HCT116 (cell line): Measurements from ENCODE around the gene ZNF71. TPM values are rescaled to one million over a fixed set of nuclear protein-coding genes. Genes with fewer than 3 reads are reported as not detected.

Experiments
- ATAC-seq: fragments of 200-7000 bp; cut with Tn5 transposase; 2 replicates; pipeline ENCODE4 v1.9.1; 2020; ENCODE audit warnings: mild to moderate bottlenecking, moderate library complexity
- BruUV-seq: library from RNA; stranded (reverse); fragments of 400-500 nt; replicated peaks from 2 replicates; lab custom pipeline; 2021; lab: Mats Ljungman, UMichigan
- CTCF ChIA-PET: fragments of 300-600 bp; sonication (Branson Sonifier 250); formaldehyde crosslinking; loops from one replicate; lab custom pipeline; 2021; ENCODE audit warnings: antibody characterized with exemption; lab: Charles Lee
- POLR2A ChIA-PET: fragments of 300-600, 350-600 bp; sonication (Branson Sonifier 250); formaldehyde crosslinking; loops from one replicate; lab custom pipeline; 2021; ENCODE audit warnings: antibody characterized with exemption; lab: Charles Lee
- RAD21 ChIA-PET, 2 experiments: fragments of 300-600 bp; sonication (Branson Sonifier 250); formaldehyde crosslinking; loops; one replicate each; lab custom pipeline; 2023; ENCODE audit warnings: low total read pairs in 2 of 2; ENCODE audit not compliant: uncharacterized antibody in 2 of 2, unreplicated experiment in 2 of 2, low non-redundant PET in 1 of 2; lab: Charles Lee
- DNase-seq: peaks from one replicate; pipeline ENCODE4 v3.0.0-alpha.2; 2010; ENCODE audit warnings: low read depth, low spot score
- H2AFZ ChIP-seq: fragments of 200-600 bp; shearing (Covaris generic), sonication (generic); 2 replicates; pipeline ENCODE4 v1.6.1; 2017; ENCODE audit warnings: low read depth, mixed run types, mixed read lengths, antibody characterized with exemption, low read length; ENCODE audit not compliant: poor library complexity, severe bottlenecking
- H3K27ac ChIP-seq: 2 replicates; pipeline ENCODE4 v1.5.1; 2012; ENCODE audit warnings: low read depth, low read length
- H3K27me3 ChIP-seq: fragments of 200-600 bp; sonication (generic); 2 replicates; pipeline ENCODE4 v1.6.1; 2016; ENCODE audit warnings: mixed run types, low read length, mixed read lengths; ENCODE audit not compliant: insufficient read depth
- H3K36me3 ChIP-seq, 2 experiments: fragments of 200-500 bp in 1 of 2; fragments of 200-600 bp in 1 of 2; sonication (Bioruptor generic) in 1 of 2; sonication (generic) in 1 of 2; 2 replicates each; pipeline versions ENCODE4 v1.5.1 to v1.6.1; 2014 to 2016; ENCODE audit warnings: low read length in 2 of 2, inconsistent platforms in 1 of 2, mixed read lengths in 1 of 2, mixed run types in 1 of 2; ENCODE audit not compliant: insufficient read depth in 2 of 2, control insufficient read depth in 1 of 2
- H3K4me1 ChIP-seq, 2 experiments: fragments of 200-600 bp in 1 of 2; sonication (generic) in 1 of 2; 2 replicates each; pipeline versions ENCODE4 v1.5.1 to v1.6.1; 2012 to 2017; ENCODE audit warnings: low read length in 2 of 2, inconsistent platforms in 1 of 2, mild to moderate bottlenecking in 1 of 2, mixed read lengths in 1 of 2, mixed run types in 1 of 2, moderate library complexity in 1 of 2; ENCODE audit not compliant: insufficient read depth in 2 of 2, control insufficient read depth in 1 of 2
- H3K4me2 ChIP-seq: fragments of 200-600 bp; sonication (generic); 2 replicates; pipeline ENCODE4 v1.6.1; 2017; ENCODE audit warnings: mixed run types, low read length, mixed read lengths
- H3K4me3 ChIP-seq, 2 experiments: fragments of 200-600 bp in 1 of 2; sonication (generic) in 1 of 2; replicated peaks in 1 of 2; 2 replicates each; pipeline ENCODE4 v1.5.1; 2011 to 2016; ENCODE audit warnings: low read length in 2 of 2, control low read depth in 1 of 2, low read depth in 1 of 2, mild to moderate bottlenecking in 1 of 2, mixed read lengths in 1 of 2, mixed run types in 1 of 2
- H3K79me2 ChIP-seq: fragments of 200-600 bp; sonication (generic); 2 replicates; pipeline ENCODE4 v1.6.1; 2017; ENCODE audit warnings: mild to moderate bottlenecking, mixed run types, low read length, moderate library complexity, mixed read lengths; ENCODE audit not compliant: insufficient read depth
- H3K9ac ChIP-seq: fragments of 200-600 bp; sonication (generic); 2 replicates; pipeline ENCODE4 v1.6.1; 2016; ENCODE audit warnings: low read length, mixed read lengths
- H3K9me2 ChIP-seq: fragments of 200-600 bp; sonication (generic), shearing (Covaris generic); 2 replicates; pipeline ENCODE4 v1.6.1; 2017; ENCODE audit warnings: mixed run types, mild to moderate bottlenecking, moderate library complexity; ENCODE audit not compliant: insufficient read depth
- H3K9me3 ChIP-seq, 2 experiments: fragments of 200-500 bp in 1 of 2; fragments of 200-600 bp in 1 of 2; sonication (Bioruptor generic) in 1 of 2; sonication (generic) in 1 of 2; 2 replicates each; pipeline ENCODE4 v1.6.1; 2014 to 2017; ENCODE audit warnings: low read length in 2 of 2, mixed read lengths in 2 of 2, inconsistent platforms in 1 of 2, low read depth in 1 of 2, mild to moderate bottlenecking in 1 of 2, mixed run types in 1 of 2, moderate library complexity in 1 of 2; ENCODE audit not compliant: control insufficient read depth in 1 of 2, insufficient read depth in 1 of 2
- H4K20me1 ChIP-seq: fragments of 200-600 bp; sonication (generic), shearing (Covaris generic); 2 replicates; pipeline ENCODE4 v1.6.1; 2017; ENCODE audit warnings: mixed run types, mild to moderate bottlenecking, moderate library complexity; ENCODE audit not compliant: insufficient read depth
- CBX3 ChIP-seq: IDR thresholded peaks from 2 replicates; pipeline ENCODE4 v1.6.1; 2012; ENCODE audit warnings: low read depth
- CTCF ChIP-seq, 3 experiments: fragments of 200-600 bp in 1 of 3; sonication (generic) in 1 of 3; IDR thresholded peaks in 2 of 3; conservative IDR thresholded peaks in 1 of 3; 2 replicates each; pipeline ENCODE4 v1.5.1; 2012 to 2017; ENCODE audit warnings: low read depth in 2 of 3, low read length in 2 of 3, antibody characterized with exemption in 1 of 3, borderline replicate concordance in 1 of 3, control low read depth in 1 of 3, mild to moderate bottlenecking in 1 of 3, mixed read lengths in 1 of 3, mixed run types in 1 of 3, moderate library complexity in 1 of 3; ENCODE audit not compliant: insufficient read depth in 1 of 3
- ELF1 ChIP-seq: IDR thresholded peaks from 2 replicates; pipeline ENCODE4 v1.6.1; 2012; ENCODE audit warnings: low read depth, borderline replicate concordance
- FOSL1 ChIP-seq: IDR thresholded peaks from 2 replicates; pipeline ENCODE4 v1.6.1; 2012; ENCODE audit warnings: low read depth
- POLR2A ChIP-seq: IDR thresholded peaks from 2 replicates; pipeline ENCODE4 v1.7.0; 2011; ENCODE audit warnings: borderline replicate concordance; ENCODE audit not compliant: insufficient read depth, insufficient read length; ENCODE audit errors: extremely low read depth
- POLR2AphosphoS5 ChIP-seq: IDR thresholded peaks from 2 replicates; pipeline ENCODE4 v1.6.1; 2011; ENCODE audit warnings: mild to moderate bottlenecking, low read depth, low read length, moderate library complexity
- REST ChIP-seq: IDR thresholded peaks from 2 replicates; pipeline ENCODE4 v1.6.1; 2012; ENCODE audit warnings: low read depth
- SRF ChIP-seq: IDR thresholded peaks from 2 replicates; pipeline ENCODE4 v1.6.1; 2012; ENCODE audit warnings: low read depth
- TCF7L2 ChIP-seq: IDR thresholded peaks from 2 replicates; pipeline ENCODE4 v1.7.0; 2011; ENCODE audit warnings: borderline replicate concordance, inconsistent platforms; ENCODE audit not compliant: insufficient read depth, insufficient read length; ENCODE audit errors: extremely low read depth
- ZBTB33 ChIP-seq: IDR thresholded peaks from 2 replicates; pipeline ENCODE4 v1.6.1; 2011; ENCODE audit warnings: mild to moderate bottlenecking, low read length, moderate library complexity; ENCODE audit not compliant: insufficient replicate concordance; ENCODE audit errors: extremely low read depth
- ZNF274 ChIP-seq: fragments of 200-500 bp; sonication (Bioruptor generic); IDR thresholded peaks from 2 replicates; pipeline ENCODE4 v1.6.1; 2014; ENCODE audit warnings: mild to moderate bottlenecking, low read depth, low read length, inconsistent platforms
- intact Hi-C: fragments of 100-400 bp; cut with micrococcal nuclease; formaldehyde crosslinking; loops from 2 replicates; pipeline ENCODE4 v1.10.0; 2022
- total RNA-seq: library from RNA; stranded (reverse); gene quantifications from one replicate; pipeline ENCODE4 v1.2.1, GENCODE V29; 2021; ENCODE audit not compliant: unreplicated experiment

ZNF71 gene
- total RNA-seq, 1 experiment from 2014 or later, result not detected

DNA sequence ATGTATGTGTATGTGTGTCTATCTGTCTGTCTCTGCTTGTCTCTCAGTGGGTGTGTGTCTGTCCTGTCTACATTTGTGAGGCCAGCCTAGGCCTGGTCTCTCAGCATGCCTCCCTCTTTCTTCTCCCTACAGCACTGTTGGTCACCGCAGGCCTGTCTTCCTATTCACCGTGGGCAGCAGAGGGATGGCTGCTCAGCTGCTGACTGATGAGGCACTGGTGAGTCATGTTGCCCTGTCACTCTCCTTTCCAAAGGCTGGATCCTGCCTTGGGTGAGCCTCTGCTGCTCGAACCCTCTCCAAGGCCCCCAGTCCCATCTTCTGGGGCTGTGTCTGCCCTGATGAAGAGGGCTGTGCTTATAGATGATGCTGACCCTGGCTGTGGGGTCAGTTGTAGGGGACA is 6.3 kb downstream of the ZNF71 start:
- no peak for DNase-seq
- Histone ChIP-seq H3K36me3 (no peaks in the 10 kb centered on the region), H3K9me3 (peaks cover 23 to 29% of the 10 kb centered on the region in 2 experiments; a peak in 2 of 4 replicates), H3K4me3 (no peak overlapping the region), H3K27ac (no peak overlapping the region), H3K4me1 (no peaks in the 10 kb centered on the region), H3K9ac (no peak overlapping the region), H3K27me3 (no peaks in the 10 kb centered on the region), H3K9me2 (no peaks in the 10 kb centered on the region), H3K4me2 (no peak overlapping the region), H3K79me2 (no peaks in the 10 kb centered on the region), H2AFZ (no peak overlapping the region), H4K20me1 (no peaks in the 10 kb centered on the region)
- ATAC-seq, result no peak
- BruUV-seq, result no TSS peak
- CTCF ChIA-PET, result no interaction called here
- intact Hi-C loops, result no loop called here
- RAD21 ChIA-PET, result no interaction called here
- TF ChIP-seq POLR2A, result no peak
- TF ChIP-seq ELF1, result no peak
- no peak for TF ChIP-seq FOSL1
- no peak for TF ChIP-seq CTCF (IDR thresholded peaks at IDR 0.05 in 2 of 3, conservative IDR thresholded peaks at IDR 0.05 in 1 of 3; ENCODE audit: borderline replicate concordance in 1 of 3, insufficient read depth in 1 of 3, low read depth in 2 of 3, low read length in 2 of 3)
- no peak for TF ChIP-seq TCF7L2
- no peak for TF ChIP-seq REST
- TF ChIP-seq CBX3, result no peak
- no peak for TF ChIP-seq ZBTB33
- TF ChIP-seq POLR2AphosphoS5, result no peak
- no peak for TF ChIP-seq SRF
- TF ChIP-seq ZNF274, result no peak
- POLR2A ChIA-PET, result no interaction called here
